H9 (cell line): ENCODE measurements around the gene ZFYVE19. TPM values are rescaled to one million over a fixed set of nuclear protein-coding genes. Genes with fewer than 3 reads are reported as not detected.

Experiments
- DNase-seq: peaks from one replicate; pipeline ENCODE4 v3.0.0-alpha.2; 2017
- H2AFZ ChIP-seq: one replicate; pipeline ENCODE4 v1.6.1; 2013; ENCODE audit warnings: mild to moderate bottlenecking, low read length, control low read depth, moderate library complexity
- H2AK5ac ChIP-seq: 2 replicates; pipeline ENCODE4 v1.6.1; 2013; ENCODE audit warnings: low read length, control low read depth, mixed read lengths; ENCODE audit not compliant: insufficient read length
- H2BK120ac ChIP-seq: one replicate; pipeline ENCODE4 v1.6.1; 2013; ENCODE audit warnings: low read depth, mild to moderate bottlenecking, low read length, control low read depth, inconsistent platforms; ENCODE audit not compliant: poor library complexity, severe bottlenecking
- H2BK12ac ChIP-seq: 2 replicates; pipeline ENCODE4 v1.6.1; 2013; ENCODE audit warnings: low read length, control low read depth, mixed read lengths, low read depth; ENCODE audit not compliant: insufficient read length
- H2BK15ac ChIP-seq: 2 replicates; pipeline ENCODE4 v1.6.1; 2013; ENCODE audit warnings: low read depth, low read length, control low read depth
- H2BK20ac ChIP-seq: one replicate; pipeline ENCODE4 v1.6.1; 2013; ENCODE audit warnings: low read depth, mild to moderate bottlenecking, low read length, control low read depth, inconsistent platforms; ENCODE audit not compliant: poor library complexity, severe bottlenecking
- H2BK5ac ChIP-seq: 2 replicates; pipeline ENCODE4 v1.6.1; 2013; ENCODE audit warnings: low read length, control low read depth, mixed read lengths; ENCODE audit not compliant: insufficient read length
- H3K14ac ChIP-seq: 2 replicates; pipeline ENCODE4 v1.6.1; 2013; ENCODE audit warnings: low read length, control low read depth; ENCODE audit not compliant: insufficient read depth
- H3K18ac ChIP-seq: 2 replicates; pipeline ENCODE4 v1.6.1; 2013; ENCODE audit warnings: low read depth, mild to moderate bottlenecking, mixed read lengths, low read length, control low read depth; ENCODE audit not compliant: insufficient read length
- H3K23ac ChIP-seq: 2 replicates; pipeline ENCODE4 v1.6.1; 2013; ENCODE audit warnings: low read length, control low read depth, mixed read lengths, low read depth; ENCODE audit not compliant: insufficient read length
- H3K23me2 ChIP-seq: 2 replicates; pipeline ENCODE4 v1.6.1; 2013; ENCODE audit warnings: low read depth, mild to moderate bottlenecking, mixed read lengths, low read length, control low read depth; ENCODE audit not compliant: insufficient read length, poor library complexity, severe bottlenecking
- H3K27ac ChIP-seq: 2 replicates; pipeline ENCODE4 v1.5.1; 2013; ENCODE audit warnings: low read length, control low read depth, mixed read lengths, low read depth; ENCODE audit not compliant: insufficient read length
- H3K27me3 ChIP-seq: 2 replicates; pipeline ENCODE4 v1.6.1; 2013; ENCODE audit warnings: low read length, control low read depth, inconsistent platforms; ENCODE audit not compliant: insufficient read depth
- H3K4ac ChIP-seq: 2 replicates; pipeline ENCODE4 v1.6.1; 2013; ENCODE audit warnings: low read depth, mild to moderate bottlenecking, control low read depth, inconsistent platforms, low read length, moderate library complexity
- H3K4me1 ChIP-seq: 2 replicates; pipeline ENCODE4 v1.6.1; 2013; ENCODE audit warnings: low read length, control low read depth, inconsistent platforms; ENCODE audit not compliant: insufficient read depth
- H3K4me2 ChIP-seq: 2 replicates; pipeline ENCODE4 v1.6.1; 2013; ENCODE audit warnings: low read length, control low read depth, mixed read lengths; ENCODE audit not compliant: insufficient read length, insufficient read depth
- H3K56ac ChIP-seq: 2 replicates; pipeline ENCODE4 v1.6.1; 2013; ENCODE audit warnings: low read depth, mild to moderate bottlenecking, mixed read lengths, low read length, control low read depth; ENCODE audit not compliant: insufficient read length
- H3K79me1 ChIP-seq: 2 replicates; pipeline ENCODE4 v1.6.1; 2013; ENCODE audit warnings: low read depth, mild to moderate bottlenecking, moderate library complexity, low read length, control low read depth, inconsistent platforms; ENCODE audit not compliant: insufficient read depth, poor library complexity, severe bottlenecking
- H3K79me2 ChIP-seq: 2 replicates; pipeline ENCODE4 v1.6.1; 2013; ENCODE audit warnings: low read length, control low read depth, inconsistent platforms; ENCODE audit not compliant: insufficient read depth
- H3K9ac ChIP-seq: 2 replicates; pipeline ENCODE4 v1.6.1; 2013; ENCODE audit warnings: low read length, control low read depth, mixed read lengths; ENCODE audit not compliant: insufficient read length; ENCODE audit errors: extremely low read depth
- H3K9me3 ChIP-seq: one replicate; pipeline ENCODE4 v1.6.1; 2013; ENCODE audit warnings: low read depth, low read length, inconsistent platforms; ENCODE audit not compliant: control insufficient read depth
- H3T11ph ChIP-seq: one replicate; pipeline ENCODE4 v1.6.1; 2013; ENCODE audit warnings: mild to moderate bottlenecking, low read length, control low read depth, inconsistent platforms
- H4K20me1 ChIP-seq: one replicate; pipeline ENCODE4 v1.6.1; 2013; ENCODE audit not compliant: control insufficient read depth, insufficient read length, insufficient read depth
- H4K5ac ChIP-seq: 2 replicates; pipeline ENCODE4 v1.6.1; 2013; ENCODE audit warnings: low read depth, mild to moderate bottlenecking, mixed read lengths, low read length, control low read depth; ENCODE audit not compliant: insufficient read length
- H4K8ac ChIP-seq: replicated peaks from 2 replicates; pipeline ENCODE4 v1.6.1; 2013; ENCODE audit warnings: low read length, control low read depth, mixed read lengths, low read depth; ENCODE audit not compliant: insufficient read length
- H4K91ac ChIP-seq: 2 replicates; pipeline ENCODE4 v1.6.1; 2013; ENCODE audit warnings: low read depth, mild to moderate bottlenecking, moderate library complexity, mixed read lengths, low read length, control low read depth; ENCODE audit not compliant: insufficient read length
- H3K27ac Mint-ChIP-seq, 3 experiments: 2 replicates in 2 of 3; 3 replicates in 1 of 3; pipeline ENCODE4 v1.8.0; 2020 to 2021; ENCODE audit warnings: mixed read lengths in 3 of 3, mild to moderate bottlenecking in 1 of 3, moderate library complexity in 1 of 3
- H3K27me3 Mint-ChIP-seq: 2 replicates; pipeline ENCODE4 v1.8.0; 2021; ENCODE audit warnings: low read depth, mild to moderate bottlenecking, moderate library complexity, mixed read lengths
- H3K36me3 Mint-ChIP-seq, 3 experiments: 2 replicates in 2 of 3; 3 replicates in 1 of 3; pipeline ENCODE4 v1.8.0; 2020 to 2021; ENCODE audit warnings: low read depth in 3 of 3, mixed read lengths in 3 of 3; ENCODE audit not compliant: insufficient read depth in 1 of 3
- H3K4me1 Mint-ChIP-seq, 2 experiments: 2 replicates each; pipeline ENCODE4 v1.8.0; 2020; ENCODE audit warnings: mixed read lengths in 2 of 2
- H3K4me3 Mint-ChIP-seq, 2 experiments: 2 replicates in 1 of 2; 3 replicates in 1 of 2; pipeline ENCODE4 v1.8.0; 2020 to 2021; ENCODE audit warnings: mild to moderate bottlenecking in 2 of 2, mixed read lengths in 2 of 2, moderate library complexity in 1 of 2
- H3K9me3 Mint-ChIP-seq, 2 experiments: 2 replicates in 1 of 2; 3 replicates in 1 of 2; pipeline ENCODE4 v1.8.0; 2020; ENCODE audit warnings: mild to moderate bottlenecking in 2 of 2, mixed read lengths in 2 of 2, moderate library complexity in 1 of 2
- WGBS: extraction: QIAGEN DNeasy Blood & Tissue Kit; methylation state at CpG from one replicate; pipeline ENCODE4 v1.1.7; 2013; ENCODE audit warnings: missing lambda C conversion rate, low lambda C conversion rate, mixed read lengths; ENCODE audit not compliant: insufficient read length; ENCODE audit errors: extremely low coverage; 5-methylcytosine and 5-hydroxymethylcytosine counted together
- total RNA-seq: library from RNA; stranded (reverse); gene quantifications from 2 replicates; pipeline ENCODE4 v1.2.1, GENCODE V29; 2021
- TF ChIP-seq, protein P1 (sequence below): fragments of 200-600 bp; sonication (generic); conservative IDR thresholded peaks from 3 replicates; pipeline ENCODE4 v1.8.0; 2021; ENCODE audit warnings: antibody characterized with exemption, mild to moderate bottlenecking

ZFYVE19 gene
- total RNA-seq, 1 experiment from 2014 or later = 11.3 TPM

DNA sequence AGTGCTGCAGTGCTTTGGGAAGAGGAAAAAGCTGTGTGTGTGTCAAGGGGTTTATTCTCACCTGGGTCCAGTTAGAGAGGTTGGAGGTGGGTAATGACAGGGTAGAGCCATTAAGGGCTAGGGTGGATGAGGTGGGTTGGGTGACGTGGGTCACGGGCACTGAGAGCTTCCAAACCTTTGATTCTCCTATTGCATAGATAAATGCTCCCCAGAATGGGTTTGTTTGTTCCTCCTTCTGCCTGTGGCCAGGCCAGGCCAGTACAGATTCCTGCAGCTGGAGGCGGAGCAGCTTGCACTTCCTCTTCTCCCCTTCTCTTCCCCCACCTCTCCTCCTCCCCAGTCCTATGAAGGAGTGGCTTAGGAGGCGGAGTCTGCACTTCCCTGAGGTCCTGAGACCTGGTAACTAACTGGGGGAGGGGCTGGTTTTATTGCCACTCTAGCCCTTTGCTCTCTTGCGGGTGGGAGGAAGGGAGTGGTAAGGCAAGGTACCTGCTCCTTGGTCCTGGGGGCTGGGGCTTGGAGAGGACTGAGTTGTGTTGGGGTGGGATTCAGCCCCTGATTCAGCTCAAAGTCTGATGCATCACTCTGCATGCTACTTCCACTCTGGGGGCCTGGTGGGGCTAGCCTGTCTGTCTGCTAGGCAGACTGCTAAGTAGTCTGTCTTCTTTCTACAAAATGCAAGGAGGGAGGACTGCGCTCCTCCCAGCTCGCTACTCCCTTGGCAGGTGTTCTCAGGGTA lies 40.5 kb downstream of the ZFYVE19 start:
- H3K4me1 ChIP-seq = peaks cover 17% of the 10 kb centered on the region
- no peak overlapping the region for H2BK20ac ChIP-seq
- no peak overlapping the region for H3K56ac ChIP-seq
- H3K4ac ChIP-seq = no peak overlapping the region
- H3K18ac ChIP-seq = no peak overlapping the region
- H3K4me2 ChIP-seq = peak overlapping the region; percentile 95
- Mint-ChIP-seq H3K4me3 (peak overlapping the region; percentile 18 to 94; a peak in 4 of 5 replicates), H3K9me3 (no peaks in the 10 kb centered on the region), H3K27ac (peak overlapping the region; percentile 34 to 55 (median 50); a peak in 4 of 7 replicates), H3K36me3 (peaks cover 29 to 61% (median 53%) of the 10 kb centered on the region in 3 experiments), H3K27me3 (peaks cover 4% of the 10 kb centered on the region), H3K4me1 (peaks cover 41% of the 10 kb centered on the region in 2 experiments)
- H4K91ac ChIP-seq = no peak overlapping the region
- H3K9ac ChIP-seq = no peak overlapping the region
- H2BK120ac ChIP-seq = no peak overlapping the region
- no peak overlapping the region for H3K14ac ChIP-seq
- no peak overlapping the region for H2AFZ ChIP-seq
- H3K27me3 ChIP-seq = no peaks in the 10 kb centered on the region
- peaks cover 8% of the 10 kb centered on the region; the same call in 1 of the 2 replicates for H3K79me2 ChIP-seq
- DNase-seq = peak; percentile 80
- no peak overlapping the region for H2AK5ac ChIP-seq
- no peak overlapping the region for H4K5ac ChIP-seq
- H3K9me3 ChIP-seq = no peaks in the 10 kb centered on the region
- WGBS = no CpG with 5 or more reads among the region's 7 CpGs
- no peak overlapping the region for H3K23ac ChIP-seq
- no peak overlapping the region for H3T11ph ChIP-seq
- H2BK15ac ChIP-seq = no peak overlapping the region
- TF ChIP-seq, protein P1, sequence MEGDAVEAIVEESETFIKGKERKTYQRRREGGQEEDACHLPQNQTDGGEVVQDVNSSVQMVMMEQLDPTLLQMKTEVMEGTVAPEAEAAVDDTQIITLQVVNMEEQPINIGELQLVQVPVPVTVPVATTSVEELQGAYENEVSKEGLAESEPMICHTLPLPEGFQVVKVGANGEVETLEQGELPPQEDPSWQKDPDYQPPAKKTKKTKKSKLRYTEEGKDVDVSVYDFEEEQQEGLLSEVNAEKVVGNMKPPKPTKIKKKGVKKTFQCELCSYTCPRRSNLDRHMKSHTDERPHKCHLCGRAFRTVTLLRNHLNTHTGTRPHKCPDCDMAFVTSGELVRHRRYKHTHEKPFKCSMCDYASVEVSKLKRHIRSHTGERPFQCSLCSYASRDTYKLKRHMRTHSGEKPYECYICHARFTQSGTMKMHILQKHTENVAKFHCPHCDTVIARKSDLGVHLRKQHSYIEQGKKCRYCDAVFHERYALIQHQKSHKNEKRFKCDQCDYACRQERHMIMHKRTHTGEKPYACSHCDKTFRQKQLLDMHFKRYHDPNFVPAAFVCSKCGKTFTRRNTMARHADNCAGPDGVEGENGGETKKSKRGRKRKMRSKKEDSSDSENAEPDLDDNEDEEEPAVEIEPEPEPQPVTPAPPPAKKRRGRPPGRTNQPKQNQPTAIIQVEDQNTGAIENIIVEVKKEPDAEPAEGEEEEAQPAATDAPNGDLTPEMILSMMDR = no peak
- H3K27ac ChIP-seq = no peak overlapping the region
- H2BK12ac ChIP-seq = no peak overlapping the region
- H3K23me2 ChIP-seq = peaks cover 11% of the 10 kb centered on the region
- H4K8ac ChIP-seq = no peak overlapping the region
- H3K79me1 ChIP-seq = peaks cover 5% of the 10 kb centered on the region
- no peaks in the 10 kb centered on the region for H4K20me1 ChIP-seq
- no peak overlapping the region for H2BK5ac ChIP-seq
